Measurements from ENCODE around the gene FAM81A. TPM values are rescaled to one million over a fixed set of nuclear protein-coding genes. Genes with fewer than 3 reads are reported as not detected.
A peak's percentile ranks its signal among the peaks of the same experiment; 100 is the strongest.

Gene FAM81A
- total and polyA plus RNA-seq, 9 of the 15 experiments (the other 6 are each of a cell fraction or from before 2014, with no cell fraction given): not detected

DNA sequence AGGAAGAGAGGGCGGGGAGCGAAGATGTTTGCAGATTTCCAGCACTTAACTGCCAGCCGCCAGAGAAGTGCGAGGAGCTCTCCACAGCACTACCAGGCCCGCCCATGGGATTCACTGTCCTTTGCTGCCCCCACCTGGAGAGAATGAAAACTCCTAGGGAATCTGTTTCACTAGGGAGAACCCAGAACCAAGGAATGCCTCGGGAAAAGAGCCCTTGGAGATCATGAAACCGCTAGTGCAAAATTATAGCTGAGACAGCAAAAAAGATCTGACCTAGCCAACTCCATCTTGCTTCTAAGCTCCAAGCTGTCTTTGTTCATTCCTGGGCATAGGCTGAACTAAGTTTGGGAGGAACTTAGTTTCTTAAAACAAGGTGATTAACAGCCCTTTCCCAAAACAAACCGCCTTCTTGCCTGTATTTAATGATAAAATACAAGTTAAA lies 91.0 kb downstream of the FAM81A start (continued):
- TF ChIP-seq GABPB2 (CRISPR knock-in tag; conservative IDR thresholded peaks at IDR 0.05) (no peak), C11orf30 (IDR thresholded peaks at IDR 0.05; ENCODE audit: low read depth) (peak; percentile 94), KAT8 (IDR thresholded peaks at IDR 0.05; ENCODE audit: low read depth) (no peak), CBX8 (IDR thresholded peaks at IDR 0.05; ENCODE audit: borderline replicate concordance, extremely low read depth, low read depth, low read length, poor library complexity, severe bottlenecking) (no peak), L3MBTL2 (IDR thresholded peaks at IDR 0.05) (peak; percentile 48; the same call in 1 of the 2 replicates), BCOR (IDR thresholded peaks at IDR 0.05) (no peak), MAFG (tag; conservative IDR thresholded peaks at IDR 0.05) (peak; percentile 95), TAF7 (tag; IDR thresholded peaks at IDR 0.05) (no peak), ZKSCAN3 (CRISPR knock-in tag; IDR thresholded peaks at IDR 0.05) (no peak), HDAC6 (IDR thresholded peaks at IDR 0.05; ENCODE audit: low read depth, low read length) (no peak), KDM5B (IDR thresholded peaks at IDR 0.05; ENCODE audit: insufficient replicate concordance, low read depth, low read length) (no peak), BRD4 (IDR thresholded peaks at IDR 0.05) (no peak), CREBBP (IDR thresholded peaks at IDR 0.05; ENCODE audit: low read depth, low read length) (no peak), ZNF316 (IDR thresholded peaks at IDR 0.05) (peak; percentile 96), TRIM24 (IDR thresholded peaks at IDR 0.05) (no peak), STAG1 (CRISPR knock-in tag; IDR thresholded peaks at IDR 0.05; ENCODE audit: borderline replicate concordance) (peak; percentile 82; the same call in 1 of the 2 replicates), TAF1 (IDR thresholded peaks at IDR 0.05; ENCODE audit: control insufficient read depth, extremely low read depth, insufficient read depth, low read length, severe bottlenecking) (no peak)
- TF ChIP-seq, protein P1, sequence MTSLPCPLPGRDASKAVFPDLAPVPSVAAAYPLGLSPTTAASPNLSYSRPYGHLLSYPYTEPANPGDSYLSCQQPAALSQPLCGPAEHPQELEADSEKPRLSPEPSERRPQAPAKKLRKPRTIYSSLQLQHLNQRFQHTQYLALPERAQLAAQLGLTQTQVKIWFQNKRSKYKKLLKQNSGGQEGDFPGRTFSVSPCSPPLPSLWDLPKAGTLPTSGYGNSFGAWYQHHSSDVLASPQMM (CRISPR knock-in tag; IDR thresholded peaks at IDR 0.05): no peak
- TF ChIP-seq, protein P2, sequence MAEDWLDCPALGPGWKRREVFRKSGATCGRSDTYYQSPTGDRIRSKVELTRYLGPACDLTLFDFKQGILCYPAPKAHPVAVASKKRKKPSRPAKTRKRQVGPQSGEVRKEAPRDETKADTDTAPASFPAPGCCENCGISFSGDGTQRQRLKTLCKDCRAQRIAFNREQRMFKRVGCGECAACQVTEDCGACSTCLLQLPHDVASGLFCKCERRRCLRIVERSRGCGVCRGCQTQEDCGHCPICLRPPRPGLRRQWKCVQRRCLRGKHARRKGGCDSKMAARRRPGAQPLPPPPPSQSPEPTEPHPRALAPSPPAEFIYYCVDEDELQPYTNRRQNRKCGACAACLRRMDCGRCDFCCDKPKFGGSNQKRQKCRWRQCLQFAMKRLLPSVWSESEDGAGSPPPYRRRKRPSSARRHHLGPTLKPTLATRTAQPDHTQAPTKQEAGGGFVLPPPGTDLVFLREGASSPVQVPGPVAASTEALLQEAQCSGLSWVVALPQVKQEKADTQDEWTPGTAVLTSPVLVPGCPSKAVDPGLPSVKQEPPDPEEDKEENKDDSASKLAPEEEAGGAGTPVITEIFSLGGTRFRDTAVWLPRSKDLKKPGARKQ (CRISPR knock-in tag; IDR thresholded peaks at IDR 0.05): no peak
- TF ChIP-seq, protein P3, sequence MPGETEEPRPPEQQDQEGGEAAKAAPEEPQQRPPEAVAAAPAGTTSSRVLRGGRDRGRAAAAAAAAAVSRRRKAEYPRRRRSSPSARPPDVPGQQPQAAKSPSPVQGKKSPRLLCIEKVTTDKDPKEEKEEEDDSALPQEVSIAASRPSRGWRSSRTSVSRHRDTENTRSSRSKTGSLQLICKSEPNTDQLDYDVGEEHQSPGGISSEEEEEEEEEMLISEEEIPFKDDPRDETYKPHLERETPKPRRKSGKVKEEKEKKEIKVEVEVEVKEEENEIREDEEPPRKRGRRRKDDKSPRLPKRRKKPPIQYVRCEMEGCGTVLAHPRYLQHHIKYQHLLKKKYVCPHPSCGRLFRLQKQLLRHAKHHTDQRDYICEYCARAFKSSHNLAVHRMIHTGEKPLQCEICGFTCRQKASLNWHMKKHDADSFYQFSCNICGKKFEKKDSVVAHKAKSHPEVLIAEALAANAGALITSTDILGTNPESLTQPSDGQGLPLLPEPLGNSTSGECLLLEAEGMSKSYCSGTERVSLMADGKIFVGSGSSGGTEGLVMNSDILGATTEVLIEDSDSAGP (CRISPR knock-in tag; IDR thresholded peaks at IDR 0.05): no peak
- TF ChIP-seq, protein P4, sequence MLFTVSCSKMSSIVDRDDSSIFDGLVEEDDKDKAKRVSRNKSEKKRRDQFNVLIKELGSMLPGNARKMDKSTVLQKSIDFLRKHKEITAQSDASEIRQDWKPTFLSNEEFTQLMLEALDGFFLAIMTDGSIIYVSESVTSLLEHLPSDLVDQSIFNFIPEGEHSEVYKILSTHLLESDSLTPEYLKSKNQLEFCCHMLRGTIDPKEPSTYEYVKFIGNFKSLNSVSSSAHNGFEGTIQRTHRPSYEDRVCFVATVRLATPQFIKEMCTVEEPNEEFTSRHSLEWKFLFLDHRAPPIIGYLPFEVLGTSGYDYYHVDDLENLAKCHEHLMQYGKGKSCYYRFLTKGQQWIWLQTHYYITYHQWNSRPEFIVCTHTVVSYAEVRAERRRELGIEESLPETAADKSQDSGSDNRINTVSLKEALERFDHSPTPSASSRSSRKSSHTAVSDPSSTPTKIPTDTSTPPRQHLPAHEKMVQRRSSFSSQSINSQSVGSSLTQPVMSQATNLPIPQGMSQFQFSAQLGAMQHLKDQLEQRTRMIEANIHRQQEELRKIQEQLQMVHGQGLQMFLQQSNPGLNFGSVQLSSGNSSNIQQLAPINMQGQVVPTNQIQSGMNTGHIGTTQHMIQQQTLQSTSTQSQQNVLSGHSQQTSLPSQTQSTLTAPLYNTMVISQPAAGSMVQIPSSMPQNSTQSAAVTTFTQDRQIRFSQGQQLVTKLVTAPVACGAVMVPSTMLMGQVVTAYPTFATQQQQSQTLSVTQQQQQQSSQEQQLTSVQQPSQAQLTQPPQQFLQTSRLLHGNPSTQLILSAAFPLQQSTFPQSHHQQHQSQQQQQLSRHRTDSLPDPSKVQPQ (CRISPR knock-in tag; IDR thresholded peaks at IDR 0.05; ENCODE audit: borderline replicate concordance): no peak
- TF ChIP-seq, protein P5, sequence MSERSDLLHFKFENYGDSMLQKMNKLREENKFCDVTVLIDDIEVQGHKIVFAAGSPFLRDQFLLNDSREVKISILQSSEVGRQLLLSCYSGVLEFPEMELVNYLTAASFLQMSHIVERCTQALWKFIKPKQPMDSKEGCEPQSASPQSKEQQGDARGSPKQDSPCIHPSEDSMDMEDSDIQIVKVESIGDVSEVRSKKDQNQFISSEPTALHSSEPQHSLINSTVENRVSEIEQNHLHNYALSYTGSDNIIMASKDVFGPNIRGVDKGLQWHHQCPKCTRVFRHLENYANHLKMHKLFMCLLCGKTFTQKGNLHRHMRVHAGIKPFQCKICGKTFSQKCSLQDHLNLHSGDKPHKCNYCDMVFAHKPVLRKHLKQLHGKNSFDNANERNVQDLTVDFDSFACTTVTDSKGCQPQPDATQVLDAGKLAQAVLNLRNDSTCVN (CRISPR knock-in tag; IDR thresholded peaks at IDR 0.05): no peak

All from K562 (cell line).